ENCODE data around the gene PLOD3.

DNA sequence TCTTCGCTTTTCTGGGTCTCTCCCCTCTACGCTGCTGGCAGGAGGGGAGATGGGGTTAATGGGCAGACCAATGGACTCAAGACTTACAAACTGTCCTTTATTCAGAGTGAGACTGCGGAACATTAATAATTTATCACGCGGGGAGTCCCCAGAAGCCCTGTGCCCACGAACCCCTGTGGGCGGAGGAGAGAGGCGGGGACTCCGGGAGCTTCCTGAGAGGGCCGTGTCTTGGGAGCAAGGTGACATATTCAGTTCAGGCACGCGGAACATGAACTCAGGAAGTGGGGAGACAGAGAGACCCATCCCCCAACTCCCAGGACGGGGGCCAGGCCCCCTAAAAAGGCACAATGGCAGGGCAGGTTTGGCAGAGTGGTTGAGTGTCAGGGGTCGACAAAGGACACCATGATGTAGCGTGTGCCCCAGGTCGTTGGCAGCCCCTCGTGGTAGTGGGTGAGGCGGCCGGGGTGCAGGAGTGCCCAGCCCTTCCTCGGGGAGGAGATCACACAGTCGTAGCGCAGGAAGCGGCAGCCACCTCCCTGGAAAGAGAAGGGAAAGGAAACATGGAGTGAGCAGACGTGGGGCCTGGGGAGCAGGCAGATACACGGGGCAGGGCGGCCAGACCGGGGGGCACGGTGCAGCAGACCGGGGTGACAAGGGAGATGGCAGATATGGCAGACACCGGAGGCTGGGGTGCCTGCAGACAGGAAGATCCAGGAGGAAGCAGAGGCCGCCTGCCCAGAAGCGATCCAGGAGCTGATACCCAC lies 11.3 kb downstream of the PLOD3 start:
- TF ChIP-seq EZH2 (IDR thresholded peaks at IDR 0.05; ENCODE audit: insufficient read depth, poor library complexity, severe bottlenecking), result no peak
- no peak for TF ChIP-seq EZH2phosphoT487 (IDR thresholded peaks at IDR 0.05; ENCODE audit: insufficient read depth, low read depth)

Measured in GM23248 (cell line).